Tibial nerve (tissue), 4 donors: Measurements from ENCODE around the gene AEBP2.

Source experiments
- CTCF ChIP-seq, 5 experiments: fragments of 200-600 bp in 3 of 5; fragments of 450-650 bp in 2 of 5; sonication (generic) in 3 of 5; IDR thresholded peaks; one replicate each; pipeline ENCODE4 v1.5.1; 2016 to 2019; ENCODE audit warnings: antibody characterized with exemption in 5 of 5, mild to moderate bottlenecking in 3 of 5, moderate library complexity in 2 of 5
- EP300 ChIP-seq, 2 donors: sonication (generic); formaldehyde crosslinking; IDR thresholded peaks; one replicate each; pipeline ENCODE4 v1.6.1; 2017; ENCODE audit warnings: antibody characterized with exemption in 2 of 2, mild to moderate bottlenecking in 1 of 2
- POLR2A ChIP-seq, 2 donors: fragments of 450-650 bp; IDR thresholded peaks; one replicate each; pipeline ENCODE4 v1.6.1; 2017; ENCODE audit warnings: antibody characterized with exemption in 2 of 2, mild to moderate bottlenecking in 2 of 2, moderate library complexity in 2 of 2

GRCh38 chr12:19457561-19457960 lies 18.3 kb downstream of the AEBP2 start:
- TF ChIP-seq CTCF (IDR thresholded peaks at IDR 0.05) (no peak), EP300 (IDR thresholded peaks at IDR 0.05) (no peak), POLR2A (IDR thresholded peaks at IDR 0.05) (no peak)
